Vagina (tissue), 2 donors: ENCODE results near the gene TNFAIP1. TPM values are rescaled to one million over a fixed set of nuclear protein-coding genes. Genes with fewer than 3 reads are reported as not detected.

Source experiments
- DNase-seq, 2 donors: peaks; one replicate each; pipeline ENCODE4 v3.0.0-alpha.2; 2017; ENCODE audit errors: extremely low spot score in 2 of 2
- H3K27ac ChIP-seq: fragments of 200-600 bp; sonication (generic); one replicate; pipeline ENCODE4 v1.5.1; 2019
- H3K27me3 ChIP-seq: fragments of 200-600 bp; sonication (generic); one replicate; pipeline ENCODE4 v1.5.1; 2019
- H3K36me3 ChIP-seq, 2 donors: fragments of 200-600 bp; sonication (generic); one replicate each; pipeline ENCODE4 v1.5.1; 2017 to 2019
- H3K4me1 ChIP-seq: fragments of 200-600 bp; sonication (generic); one replicate; pipeline ENCODE4 v1.5.1; 2019
- H3K4me3 ChIP-seq, 2 donors: fragments of 200-600 bp; sonication (generic); 1 replicate in 1 of 2; 2 replicates in 1 of 2; pipeline ENCODE4 v1.5.1; 2016 to 2019
- H3K9me3 ChIP-seq: fragments of 200-600 bp; sonication (generic); one replicate; pipeline ENCODE4 v1.5.1; 2019
- CTCF ChIP-seq, 3 experiments: fragments of 450-650 bp in 2 of 3; fragments of 200-600 bp in 1 of 3; sonication (generic) in 1 of 3; IDR thresholded peaks; one replicate each; pipeline ENCODE4 v1.5.1; 2017 to 2019; ENCODE audit warnings: antibody characterized with exemption in 3 of 3, mild to moderate bottlenecking in 2 of 3, moderate library complexity in 2 of 3
- POLR2A ChIP-seq, 2 donors: fragments of 450-650 bp; IDR thresholded peaks; one replicate each; pipeline ENCODE4 v1.6.1; 2017; ENCODE audit warnings: antibody characterized with exemption in 2 of 2, mild to moderate bottlenecking in 2 of 2, moderate library complexity in 2 of 2
- POLR2AphosphoS5 ChIP-seq, 2 donors: sonication (generic); formaldehyde crosslinking; IDR thresholded peaks; one replicate each; pipeline ENCODE4 v1.9.0; 2017; ENCODE audit warnings: antibody characterized with exemption in 2 of 2, mild to moderate bottlenecking in 2 of 2, low read depth in 1 of 2; ENCODE audit not compliant: insufficient read depth in 1 of 2
- intact Hi-C: fragments of 100-400 bp; cut with DNase I; formaldehyde crosslinking; loops from one replicate; pipeline ENCODE4 v1.15.1; 2023
- total RNA-seq: library from RNA; depleted of rRNA; stranded (reverse); fragments of >200 nt; gene quantifications from one replicate; pipeline ENCODE4 v1.2.3, GENCODE V29; 2016

The TNFAIP1 gene
- total RNA-seq, 1 donor from 2014 or later: 27.3 TPM

DNA sequence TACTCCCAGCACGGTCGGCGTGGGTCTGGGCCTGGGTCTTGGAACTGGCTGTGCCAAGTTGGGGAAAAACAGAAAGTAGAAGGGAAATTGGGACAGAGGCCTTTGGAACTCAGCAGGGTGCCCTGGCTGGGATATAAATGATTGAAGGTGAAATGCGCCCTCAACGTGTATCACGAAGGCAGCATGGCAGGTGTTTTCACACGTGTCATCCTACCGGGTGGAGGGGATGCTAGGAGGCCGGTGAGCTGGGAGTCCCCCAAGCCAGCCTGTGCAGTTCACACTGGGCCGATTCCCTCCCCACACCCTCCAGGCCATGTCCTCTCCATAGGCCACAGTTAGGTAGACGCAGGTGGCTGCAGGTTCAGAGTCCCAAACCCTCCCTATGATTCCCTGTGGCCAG is 6.0 kb downstream of the TNFAIP1 start:
- peaks cover 0 to 74% of the 10 kb centered on the region in 2 donors for H3K36me3 ChIP-seq
- H3K27me3 ChIP-seq: no peaks in the 10 kb centered on the region
- TF ChIP-seq POLR2AphosphoS5 (IDR thresholded peaks at IDR 0.05; ENCODE audit: insufficient read depth in 1 of 2, low read depth in 1 of 2) (no peak), POLR2A (IDR thresholded peaks at IDR 0.05) (no peak), CTCF (IDR thresholded peaks at IDR 0.05) (no peak)
- no peak overlapping the region for H3K4me3 ChIP-seq
- intact Hi-C loops: no loop called here
- DNase-seq: no peak
- H3K9me3 ChIP-seq: no peaks in the 10 kb centered on the region
- no peak overlapping the region for H3K27ac ChIP-seq
- peaks cover 38% of the 10 kb centered on the region for H3K4me1 ChIP-seq

DNA sequence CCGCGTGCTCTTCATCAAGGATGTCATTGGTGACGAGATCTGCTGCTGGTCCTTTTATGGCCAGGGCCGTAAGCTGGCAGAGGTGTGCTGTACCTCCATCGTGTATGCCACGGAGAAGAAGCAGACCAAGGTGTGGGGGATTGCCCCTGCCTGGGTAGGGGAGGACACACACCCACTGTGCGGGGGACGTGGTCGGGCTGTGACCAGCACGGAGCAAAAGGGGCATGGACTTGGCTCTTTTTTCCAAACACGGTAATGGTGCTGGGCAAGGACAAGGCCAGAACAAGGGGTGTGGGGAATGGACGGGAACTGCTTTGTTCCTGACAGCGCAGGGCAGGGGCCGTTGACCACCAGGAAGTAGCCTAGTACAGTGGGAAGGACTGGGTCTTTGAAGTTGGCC is 6.8 kb downstream of the TNFAIP1 start:
- H3K4me1 ChIP-seq: peaks cover 34% of the 10 kb centered on the region
- H3K36me3 ChIP-seq: peaks cover 0 to 76% of the 10 kb centered on the region in 2 donors
- H3K27me3 ChIP-seq: no peaks in the 10 kb centered on the region
- no peak overlapping the region for H3K27ac ChIP-seq
- intact Hi-C loops: no loop called here
- H3K9me3 ChIP-seq: no peaks in the 10 kb centered on the region
- no peak for DNase-seq
- H3K4me3 ChIP-seq: no peak overlapping the region
- TF ChIP-seq POLR2A (IDR thresholded peaks at IDR 0.05): no peak
- no peak for TF ChIP-seq POLR2AphosphoS5 (IDR thresholded peaks at IDR 0.05; ENCODE audit: insufficient read depth in 1 of 2, low read depth in 1 of 2)
- TF ChIP-seq CTCF (IDR thresholded peaks at IDR 0.05): no peak

DNA sequence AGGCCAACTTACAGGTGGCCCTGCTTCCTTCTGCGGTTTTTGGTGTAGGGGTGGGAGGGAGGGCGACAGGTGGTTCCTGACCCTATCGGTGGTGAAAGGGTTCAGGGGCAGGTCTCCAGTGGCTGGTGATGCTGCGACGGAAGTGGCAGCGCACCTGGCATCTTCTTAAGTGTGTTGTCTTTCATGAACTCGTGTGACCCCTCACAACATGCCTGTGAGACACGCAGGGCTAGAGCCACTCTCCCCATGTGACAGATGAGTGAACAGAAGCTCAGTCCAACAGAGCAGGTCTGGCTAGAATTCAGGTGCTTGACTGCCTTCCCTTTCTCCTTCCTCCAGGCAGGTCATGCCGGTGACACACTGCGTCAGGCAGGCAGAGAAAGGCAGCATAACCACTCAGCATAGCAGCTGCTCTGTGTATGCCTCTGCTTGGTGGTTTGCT is 8.0 kb downstream of the TNFAIP1 start:
- no peak overlapping the region for H3K27ac ChIP-seq

GRCh38 chr17:28344011-28344410 is 8.4 kb downstream of the TNFAIP1 start:
- H3K36me3 ChIP-seq: peaks cover 0 to 91% of the 10 kb centered on the region in 2 donors
- H3K27me3 ChIP-seq: no peaks in the 10 kb centered on the region
- DNase-seq: no peak
- intact Hi-C loops: no loop called here
- peaks cover 20% of the 10 kb centered on the region for H3K4me1 ChIP-seq
- H3K9me3 ChIP-seq: no peaks in the 10 kb centered on the region
- no peak overlapping the region for H3K27ac ChIP-seq
- TF ChIP-seq CTCF (IDR thresholded peaks at IDR 0.05) (no peak), POLR2A (IDR thresholded peaks at IDR 0.05) (no peak), POLR2AphosphoS5 (IDR thresholded peaks at IDR 0.05; ENCODE audit: insufficient read depth in 1 of 2, low read depth in 1 of 2) (no peak)
- H3K4me3 ChIP-seq: no peak overlapping the region

More for the DNA sequence above, 8.0 kb downstream of the TNFAIP1 start:
- Histone ChIP-seq H3K9me3 (no peaks in the 10 kb centered on the region), H3K4me3 (no peak overlapping the region), H3K36me3 (peaks cover 0 to 86% of the 10 kb centered on the region in 2 donors), H3K4me1 (peaks cover 25% of the 10 kb centered on the region), H3K27me3 (no peaks in the 10 kb centered on the region)
- no peak for TF ChIP-seq POLR2A (IDR thresholded peaks at IDR 0.05)
- no peak for TF ChIP-seq POLR2AphosphoS5 (IDR thresholded peaks at IDR 0.05; ENCODE audit: insufficient read depth in 1 of 2, low read depth in 1 of 2)
- TF ChIP-seq CTCF (IDR thresholded peaks at IDR 0.05): no peak
- intact Hi-C loops: no loop called here
- no peak for DNase-seq

DNA sequence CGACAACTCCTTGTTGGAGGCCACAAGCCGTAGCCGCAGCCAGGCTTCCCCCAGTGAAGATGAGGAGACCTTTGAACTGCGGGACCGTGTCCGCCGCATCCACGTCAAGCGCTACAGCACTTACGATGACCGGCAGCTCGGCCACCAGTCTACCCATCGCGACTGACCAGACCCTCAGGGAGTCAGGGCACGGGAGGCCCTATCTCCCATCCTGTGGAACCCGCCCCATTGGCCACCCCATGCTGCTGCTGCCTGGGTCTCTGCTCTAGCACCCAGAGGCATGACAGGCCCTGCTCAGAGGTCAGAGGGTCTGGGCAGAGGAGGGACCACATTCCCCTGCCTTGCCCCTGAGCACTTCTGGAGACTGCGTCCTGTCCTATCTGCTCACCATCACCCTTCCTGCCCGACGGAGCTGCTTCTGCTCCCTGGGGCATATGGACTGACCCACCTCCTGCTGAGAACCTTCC is 8.9 kb downstream of the TNFAIP1 start:
- TF ChIP-seq POLR2AphosphoS5 (IDR thresholded peaks at IDR 0.05; ENCODE audit: insufficient read depth in 1 of 2, low read depth in 1 of 2) (no peak), POLR2A (IDR thresholded peaks at IDR 0.05) (no peak), CTCF (IDR thresholded peaks at IDR 0.05) (no peak)
- H3K27me3 ChIP-seq: no peaks in the 10 kb centered on the region
- H3K36me3 ChIP-seq: peaks cover 0 to 92% of the 10 kb centered on the region in 2 donors
- H3K4me1 ChIP-seq: peaks cover 17% of the 10 kb centered on the region
- no peaks in the 10 kb centered on the region for H3K9me3 ChIP-seq
- no peak overlapping the region for H3K27ac ChIP-seq
- no peak overlapping the region for H3K4me3 ChIP-seq
- intact Hi-C loops: no loop called here
- no peak for DNase-seq
